GM18508 (cell line): ENCODE measurements around the gene SLC8A1.

Experiments used
- ATAC-seq: cut with Tn5 transposase; IDR thresholded peaks from one replicate; pipeline ENCODE4 v1.9.1; 2021; ENCODE audit warnings: moderate number of reproducible peaks; ENCODE audit not compliant: insufficient read depth, unreplicated experiment

SLC8A1 gene

DNA sequence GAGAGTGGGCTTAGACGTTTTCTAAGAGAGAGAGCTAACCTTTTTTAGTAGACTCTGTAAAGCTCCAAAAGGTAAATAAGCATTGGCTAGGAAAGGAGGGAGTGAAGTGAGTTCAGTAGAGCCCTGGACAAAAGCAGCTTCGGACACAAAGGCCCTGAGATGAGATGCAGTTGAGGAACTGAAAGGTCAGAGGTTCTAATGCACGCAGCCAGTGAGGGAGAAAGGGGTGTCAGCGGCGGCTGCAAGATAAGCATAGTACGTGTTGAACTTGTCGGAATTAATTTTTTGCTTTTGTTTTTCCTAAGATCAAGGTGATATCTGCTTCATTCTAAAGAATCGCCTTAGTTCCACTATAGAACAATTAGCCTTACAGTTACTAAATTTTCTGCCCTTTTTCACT is 11.2 kb upstream of the SLC8A1 start:
- ATAC-seq = no peak

GRCh38 chr2:40458271-40458794 is 6.4 kb upstream of the SLC8A1 start:
- ATAC-seq = no peak

- no peak for ATAC-seq
Observed at GRCh38 chr2:40457837-40458236, 5.9 kb upstream of the SLC8A1 start.

DNA sequence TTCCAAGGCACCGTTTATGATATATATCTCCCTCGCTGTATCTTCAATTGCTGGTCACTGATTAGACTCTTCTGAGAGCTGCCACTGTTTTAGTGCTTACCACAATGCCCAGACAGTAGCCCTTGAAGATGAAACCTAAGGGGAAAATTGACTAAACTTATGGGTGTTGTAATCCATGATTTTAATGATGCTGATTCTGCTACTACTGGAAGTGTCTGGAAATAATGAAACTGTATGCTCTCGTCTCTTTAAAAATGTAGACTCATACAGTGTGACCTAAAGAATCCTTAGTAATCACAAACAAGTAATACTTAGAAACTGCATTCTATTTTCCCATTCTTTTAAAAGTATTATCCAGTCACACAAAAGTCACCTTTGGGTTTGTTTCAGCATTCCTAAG is 5.5 kb upstream of the SLC8A1 start:
- ATAC-seq = no peak

- ATAC-seq = no peak
Observed at GRCh38 chr2:40456926-40457325, 5.0 kb upstream of the SLC8A1 start.

DNA sequence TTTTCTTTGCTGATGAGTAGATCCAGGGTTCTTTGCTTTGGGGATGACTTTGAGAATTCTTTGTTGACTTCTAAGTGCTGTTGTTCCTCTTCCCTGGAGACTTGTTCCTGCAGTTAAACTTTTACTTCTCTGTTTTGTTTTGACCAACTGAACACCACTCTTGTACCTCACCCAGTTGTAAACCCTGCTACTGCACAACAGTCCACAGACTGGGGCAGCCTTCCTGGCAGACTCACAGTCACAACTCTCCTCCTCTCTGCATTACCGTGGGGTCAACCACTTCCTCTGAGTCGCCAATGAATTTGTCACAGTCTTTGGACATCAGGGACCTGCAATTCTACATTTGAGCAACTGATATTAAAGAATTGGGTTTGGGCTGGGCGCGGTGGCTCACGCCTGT is 3.8 kb upstream of the SLC8A1 start:
- no peak for ATAC-seq

GRCh38 chr2:40454321-40454720 is 2.4 kb upstream of the SLC8A1 start:
- ATAC-seq = no peak

DNA sequence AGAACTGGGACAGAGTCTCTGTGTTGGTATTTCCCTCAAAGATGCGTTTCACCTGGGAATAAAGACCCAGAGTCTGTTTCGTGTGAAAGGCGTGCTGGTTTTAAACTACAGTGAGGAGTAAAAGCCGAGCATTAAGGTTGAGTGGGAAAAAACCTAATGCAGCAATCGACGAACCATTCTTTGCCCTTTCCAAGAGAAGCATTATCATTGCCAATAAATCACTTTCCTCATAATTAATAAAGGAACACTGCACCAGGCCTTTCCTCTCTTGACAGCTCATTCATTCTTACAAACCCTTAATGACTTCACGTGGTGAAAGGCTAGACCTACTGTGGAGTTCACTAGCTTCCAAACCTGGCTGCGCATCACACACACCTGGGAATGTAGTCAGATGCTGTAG is 896 bp upstream of the SLC8A1 start:
- ATAC-seq = no peak

GRCh38 chr2:40450796-40451430 is 977 bp downstream of the SLC8A1 start:
- no peak for ATAC-seq

DNA sequence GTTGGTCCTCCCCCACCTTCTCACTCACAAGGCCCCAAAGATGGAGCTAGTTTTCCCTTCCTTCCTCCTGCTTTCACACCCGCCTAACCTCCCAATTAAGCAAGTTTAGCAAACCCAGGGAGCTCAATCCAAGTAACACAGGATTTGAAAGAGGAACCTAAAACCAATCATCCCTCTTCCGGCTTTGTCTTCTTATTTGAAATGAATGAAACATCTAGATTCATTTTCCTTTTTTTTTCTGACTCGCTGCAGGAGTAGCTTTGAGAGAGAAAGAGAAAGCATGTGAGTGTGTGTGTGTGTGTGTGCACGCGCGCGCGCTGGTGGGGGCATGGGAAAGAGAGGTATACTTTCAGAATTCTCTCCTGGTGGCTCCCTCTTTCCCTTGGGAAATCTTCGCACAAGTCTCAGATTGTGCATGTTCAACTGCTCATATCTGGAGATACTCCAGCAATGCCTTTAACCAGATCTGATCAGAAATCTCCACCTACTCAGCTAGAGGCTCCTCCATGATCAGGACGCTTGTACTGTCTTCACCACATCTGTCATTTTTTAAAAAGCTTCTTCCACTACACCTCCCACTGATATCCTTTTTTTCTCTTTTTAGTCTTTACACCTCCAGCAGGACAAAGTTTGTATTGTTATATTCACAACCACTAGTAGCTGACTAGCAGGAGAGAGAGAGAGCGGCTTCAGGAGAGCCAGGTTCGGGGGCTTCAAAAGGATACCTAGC is 1.7 kb downstream of the SLC8A1 start:
- ATAC-seq = no peak

GRCh38 chr2:40448476-40449079 is 3.3 kb downstream of the SLC8A1 start:
- ATAC-seq = no peak

- ATAC-seq = no peak
Observed at GRCh38 chr2:40445467-40445866, 6.4 kb downstream of the SLC8A1 start.

DNA sequence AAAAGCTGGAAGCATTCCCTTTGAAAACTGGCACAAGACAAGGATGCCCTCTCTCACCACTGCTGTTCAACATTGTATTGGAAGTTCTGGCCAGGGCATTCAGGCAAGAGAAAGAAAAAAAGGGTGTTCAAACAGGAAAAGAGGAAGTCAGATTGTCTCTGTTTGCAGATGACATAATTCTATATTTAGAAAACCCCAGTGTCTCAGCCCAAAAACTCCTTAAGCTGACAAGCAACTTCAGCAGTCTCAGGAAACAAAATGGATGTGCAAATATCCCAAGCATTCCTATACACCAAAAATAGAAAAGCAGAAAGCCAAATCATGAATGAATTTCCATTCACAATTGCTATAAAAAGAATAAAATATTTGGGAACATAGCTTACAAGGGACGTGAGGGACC is 11.1 kb downstream of the SLC8A1 start:
- no peak for ATAC-seq

DNA sequence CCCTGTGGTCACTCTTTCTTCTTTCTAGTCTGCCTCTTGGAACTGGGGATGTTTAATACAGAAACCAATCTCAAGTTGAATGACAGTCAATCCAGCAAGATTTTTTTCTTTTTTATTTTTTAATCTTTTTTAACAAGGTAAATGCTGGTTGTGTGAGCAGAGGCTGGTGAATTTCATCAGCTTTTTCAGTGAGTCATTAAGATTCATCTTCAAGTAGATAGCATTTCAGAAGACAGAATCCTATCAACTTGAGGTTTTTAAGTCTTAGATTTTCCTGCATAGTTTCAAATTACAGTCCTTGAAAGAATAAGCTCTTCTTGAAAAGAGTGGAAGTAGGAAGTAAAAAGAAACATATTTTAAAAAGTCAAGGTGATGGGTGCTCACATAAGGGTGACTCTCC is 12.4 kb downstream of the SLC8A1 start:
- no peak for ATAC-seq

DNA sequence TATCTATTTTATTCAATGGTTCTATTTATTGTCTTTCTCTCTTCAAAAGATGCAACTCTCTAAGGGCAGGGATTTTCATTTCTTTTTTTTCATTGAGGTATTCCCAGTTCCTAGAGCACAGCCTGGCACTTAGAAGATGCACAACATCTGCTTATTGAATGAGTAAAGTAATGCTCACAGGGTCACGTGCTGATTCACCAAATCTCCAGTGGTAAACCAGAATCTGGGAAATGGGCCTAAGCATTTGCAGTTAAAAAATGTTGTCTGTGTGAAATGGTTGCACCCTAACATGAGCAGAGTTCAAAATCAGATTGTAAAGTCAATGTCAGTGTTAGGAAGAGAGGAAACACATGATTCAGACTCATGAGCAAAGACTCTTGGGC is 15.8 kb downstream of the SLC8A1 start:
- ATAC-seq = no peak

DNA sequence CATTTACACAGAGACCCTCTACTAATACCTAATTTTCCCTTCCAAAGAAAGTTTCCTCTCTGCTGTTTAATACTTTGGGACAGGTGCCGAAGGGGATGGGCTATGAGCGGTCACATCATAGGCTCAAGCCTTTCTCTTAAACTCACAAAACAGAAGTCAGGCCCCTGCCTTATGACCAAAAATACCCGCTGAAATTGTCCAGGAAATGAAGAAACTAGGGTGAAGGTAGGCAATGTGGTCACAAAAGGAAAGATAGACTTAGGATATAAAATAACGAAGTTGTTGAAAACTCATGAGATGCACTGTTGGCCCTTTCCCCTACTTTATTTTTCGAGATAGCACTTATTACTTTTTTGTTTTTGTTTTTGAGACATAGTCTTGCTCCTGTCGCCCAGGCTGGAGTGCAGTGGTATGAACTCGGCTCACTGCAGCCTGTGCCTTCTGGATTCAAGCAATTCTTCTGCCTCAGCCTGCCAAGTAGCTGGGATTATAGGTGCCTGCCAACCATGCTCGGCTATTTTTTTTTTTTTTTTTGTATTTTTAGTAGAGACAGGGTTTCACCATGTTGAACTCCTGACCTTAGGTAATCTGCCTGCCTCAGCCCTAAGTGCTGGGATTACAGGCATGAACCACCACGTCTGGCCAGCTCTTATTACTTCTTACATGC is 16.3 kb downstream of the SLC8A1 start:
- no peak for ATAC-seq

- ATAC-seq = no peak
Observed at GRCh38 chr2:40434731-40435271, 17.1 kb downstream of the SLC8A1 start.

DNA sequence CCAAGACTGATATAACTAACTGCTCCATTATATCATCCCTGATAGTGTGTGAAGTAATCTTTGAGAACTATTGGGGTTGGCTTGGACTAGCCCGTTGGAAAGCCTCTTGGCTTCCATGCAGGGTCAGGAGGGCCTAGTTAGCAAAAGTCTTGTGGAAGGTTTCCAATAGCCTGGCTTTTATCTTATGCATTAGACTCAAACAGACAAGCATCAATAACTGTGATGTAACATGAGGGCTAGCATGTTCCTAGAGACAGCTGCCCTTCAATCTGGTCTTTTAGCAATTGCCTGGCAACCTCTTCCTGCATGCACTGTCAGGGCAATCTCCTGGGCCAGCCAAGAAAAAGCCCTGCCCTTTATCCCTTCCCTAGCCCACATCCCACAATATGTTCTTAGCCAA is 18.2 kb downstream of the SLC8A1 start:
- ATAC-seq = no peak

GRCh38 chr2:40432921-40433483 is 18.9 kb downstream of the SLC8A1 start:
- no peak for ATAC-seq

- ATAC-seq = no peak
Observed at GRCh38 chr2:40431600-40431955, 20.3 kb downstream of the SLC8A1 start.
